ENCODE results near the gene SORCS2.

DNA sequence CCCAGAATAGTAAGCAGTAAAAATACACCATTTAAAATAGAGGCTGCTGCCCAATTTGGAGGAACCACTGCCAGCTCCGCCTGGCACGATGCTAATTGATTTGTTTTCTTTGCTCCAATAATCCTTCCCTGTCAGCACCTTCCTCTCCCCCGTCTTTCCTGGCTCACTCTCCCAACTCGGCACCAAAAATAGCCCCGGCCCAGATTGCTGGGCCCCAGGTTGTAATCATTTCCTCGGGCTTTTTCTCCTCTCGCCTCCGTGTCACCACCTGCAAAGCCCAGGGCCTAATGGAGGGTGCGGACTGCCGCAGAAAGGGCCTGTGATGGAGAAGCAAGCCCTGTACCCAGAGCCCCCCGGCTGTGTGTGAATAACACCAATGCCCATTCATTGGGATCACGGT is 440.0 kb downstream of the SORCS2 start:
- no peak for TF ChIP-seq CTCF (IDR thresholded peaks at IDR 0.05; ENCODE audit: control extremely low read depth in 1 of 3, insufficient read depth in 1 of 3, low read depth in 1 of 3, low read length in 3 of 3)
- TF ChIP-seq JUN (IDR thresholded peaks at IDR 0.05; ENCODE audit: low read depth, low read length): no peak
- no peak for TF ChIP-seq RAD21 (IDR thresholded peaks at IDR 0.05 in 1 of 2, conservative IDR thresholded peaks at IDR 0.05 in 1 of 2; ENCODE audit: low read depth in 2 of 2, low read length in 2 of 2)
- no peak for TF ChIP-seq CBX5 (IDR thresholded peaks at IDR 0.05; ENCODE audit: low read depth, low read length)
- no peak for TF ChIP-seq CHD1 (IDR thresholded peaks at IDR 0.05; ENCODE audit: low read depth, low read length)
- no peak for TF ChIP-seq EZH2 (IDR thresholded peaks at IDR 0.05; ENCODE audit: low read depth, low read length, severe bottlenecking)
- TF ChIP-seq MAX (IDR thresholded peaks at IDR 0.05): no peak
- no peak for TF ChIP-seq POLR2A (IDR thresholded peaks at IDR 0.05; ENCODE audit: control extremely low read depth in 1 of 2, low read depth in 2 of 2, low read length in 2 of 2)
- no peak for TF ChIP-seq EP300 (IDR thresholded peaks at IDR 0.05; ENCODE audit: borderline replicate concordance in 1 of 2, low read depth in 2 of 2, low read length in 2 of 2)
- TF ChIP-seq HDAC6 (IDR thresholded peaks at IDR 0.05; ENCODE audit: low read depth, low read length): no peak
- TF ChIP-seq GABPA (IDR thresholded peaks at IDR 0.05; ENCODE audit: borderline replicate concordance, insufficient read depth, low read length): no peak
